Muscle layer of colon (tissue), 2 donors: ENCODE data around the gene HFE.
"Not testable (repeated sequence)": the region's sequence is repeated elsewhere in the genome, so short reads cannot be mapped to it uniquely, and the experiment has no call there.

ENCODE experiments used
- H3K27ac ChIP-seq: one replicate; pipeline ENCODE4 v1.7.0; 2013; ENCODE audit warnings: low read depth, mild to moderate bottlenecking, low read length, moderate library complexity
- H3K27me3 ChIP-seq, 2 donors: one replicate each; pipeline ENCODE4 v1.7.0; 2013; ENCODE audit warnings: low read length in 2 of 2, mild to moderate bottlenecking in 2 of 2; ENCODE audit not compliant: insufficient read depth in 2 of 2, control insufficient read depth in 1 of 2
- H3K36me3 ChIP-seq: one replicate; pipeline ENCODE4 v1.7.0; 2013; ENCODE audit warnings: mild to moderate bottlenecking, low read length; ENCODE audit not compliant: insufficient read depth
- H3K4me1 ChIP-seq: one replicate; pipeline ENCODE4 v1.7.0; 2013; ENCODE audit warnings: mild to moderate bottlenecking, low read length; ENCODE audit not compliant: insufficient read depth
- H3K4me3 ChIP-seq, 2 donors: one replicate each; pipeline ENCODE4 v1.7.0; 2013; ENCODE audit warnings: low read length in 2 of 2, low read depth in 1 of 2, mild to moderate bottlenecking in 1 of 2, moderate library complexity in 1 of 2
- H3K9ac ChIP-seq: one replicate; pipeline ENCODE4 v1.7.0; 2013; ENCODE audit warnings: low read length
- H3K9me3 ChIP-seq: one replicate; pipeline ENCODE4 v1.7.0; 2013; ENCODE audit warnings: mild to moderate bottlenecking, low read length
- donor health status: abdominal sarcoma.
- donor health status: Adenocarcinoma of cecum.

Gene HFE

GRCh38 chr6:26087284-26088115 is at the start of gene HFE:
Gene HFE (plus strand): TSS chr6:26087429. CDS start chr6:26087441, 12 bp downstream.
- Histone ChIP-seq H3K4me1 (peaks cover 25% of the 10 kb centered on the region), H3K36me3 (no peaks in the 10 kb centered on the region), H3K27ac (peak within 1 kb of the TSS; percentile 84), H3K27me3 (no peaks in the 10 kb centered on the region), H3K9me3 (no peaks in the 10 kb centered on the region), H3K9ac (peak within 1 kb of the TSS; percentile 79), H3K4me3 (peak within 1 kb of the TSS; percentile 66 to 76)

GRCh38 chr6:26041946-26042345 is 45.3 kb upstream of the HFE start:
- H3K27me3 ChIP-seq: no peaks in the 10 kb centered on the region
- no peak overlapping the region for H3K9ac ChIP-seq
- no peak overlapping the region for H3K4me3 ChIP-seq
- H3K27ac ChIP-seq: no peak overlapping the region
- H3K9me3 ChIP-seq: no peaks in the 10 kb centered on the region
- peaks cover 3% of the 10 kb centered on the region for H3K4me1 ChIP-seq
- H3K36me3 ChIP-seq: no peaks in the 10 kb centered on the region

- peak overlapping the region; percentile 84 for H3K27ac ChIP-seq
- peaks cover 3% of the 10 kb centered on the region for H3K4me1 ChIP-seq
- peak overlapping the region; percentile 52 for H3K9ac ChIP-seq
Observed at GRCh38 chr6:26043384-26044139, 43.7 kb upstream of the HFE start.

GRCh38 chr6:26044140-26045064 is 42.8 kb upstream of the HFE start:
- H3K4me3 ChIP-seq: peak overlapping the region; percentile 63 to 66
- peak overlapping the region; percentile 52 for H3K9ac ChIP-seq
- no peaks in the 10 kb centered on the region for H3K9me3 ChIP-seq
- H3K27ac ChIP-seq: peak overlapping the region; percentile 84
- no peaks in the 10 kb centered on the region for H3K36me3 ChIP-seq
- no peaks in the 10 kb centered on the region for H3K27me3 ChIP-seq
- H3K4me1 ChIP-seq: peaks cover 3% of the 10 kb centered on the region

More at GRCh38 chr6:26043384-26044139, 43.7 kb upstream of the HFE start:
- Histone ChIP-seq H3K4me3 (peak overlapping the region; percentile 63 to 66), H3K27me3 (no peaks in the 10 kb centered on the region), H3K36me3 (no peaks in the 10 kb centered on the region), H3K9me3 (no peaks in the 10 kb centered on the region)

GRCh38 chr6:26045065-26045927 is 41.9 kb upstream of the HFE start:
- peak overlapping the region; percentile 84 for H3K27ac ChIP-seq
- peaks cover 3% of the 10 kb centered on the region for H3K4me1 ChIP-seq
- no peaks in the 10 kb centered on the region for H3K36me3 ChIP-seq
- H3K9ac ChIP-seq: peak overlapping the region; percentile 52
- H3K27me3 ChIP-seq: no peaks in the 10 kb centered on the region
- peak overlapping the region; percentile 63 to 66 for H3K4me3 ChIP-seq
- no peaks in the 10 kb centered on the region for H3K9me3 ChIP-seq

GRCh38 chr6:26045928-26046368 is 41.3 kb upstream of the HFE start:
- H3K27me3 ChIP-seq: no peaks in the 10 kb centered on the region
- H3K4me1 ChIP-seq: peaks cover 3% of the 10 kb centered on the region
- H3K9me3 ChIP-seq: no peaks in the 10 kb centered on the region
- H3K9ac ChIP-seq: no peak overlapping the region
- no peak overlapping the region for H3K4me3 ChIP-seq
- no peaks in the 10 kb centered on the region for H3K36me3 ChIP-seq
- no peak overlapping the region for H3K27ac ChIP-seq

- H3K27me3 ChIP-seq, H3K36me3 ChIP-seq, H3K9ac ChIP-seq, H3K27ac ChIP-seq, H3K4me1 ChIP-seq, H3K9me3 ChIP-seq, H3K4me3 ChIP-seq: not testable (repeated sequence)
Observed at GRCh38 chr6:26047329-26047728, 39.9 kb upstream of the HFE start.

- Histone ChIP-seq H3K36me3 (no peaks in the 10 kb centered on the region), H3K27me3 (no peaks in the 10 kb centered on the region), H3K9me3 (no peaks in the 10 kb centered on the region), H3K9ac (no peak overlapping the region), H3K4me3 (no peak overlapping the region), H3K27ac (no peak overlapping the region), H3K4me1 (peaks cover 3% of the 10 kb centered on the region)
Observed at GRCh38 chr6:26048590-26048989, 38.6 kb upstream of the HFE start.

- Histone ChIP-seq H3K27me3 (no peaks in the 10 kb centered on the region), H3K27ac (no peak overlapping the region), H3K9me3 (no peaks in the 10 kb centered on the region)
Observed at GRCh38 chr6:26051665-26052310, 35.4 kb upstream of the HFE start.

GRCh38 chr6:26052762-26053250 is 34.4 kb upstream of the HFE start:
- not testable (repeated sequence) for H3K4me1 ChIP-seq, H3K36me3 ChIP-seq, H3K27me3 ChIP-seq, H3K27ac ChIP-seq, H3K4me3 ChIP-seq, H3K9ac ChIP-seq, H3K9me3 ChIP-seq

More at GRCh38 chr6:26051665-26052310, 35.4 kb upstream of the HFE start:
- no peak overlapping the region for H3K4me3 ChIP-seq
- no peaks in the 10 kb centered on the region for H3K36me3 ChIP-seq
- no peak overlapping the region for H3K9ac ChIP-seq
- H3K4me1 ChIP-seq: peaks cover 9% of the 10 kb centered on the region
